SU-DHL-6 (cell line): ENCODE data around the gene SYT8.

Experiments
- CTCF ChIP-seq: fragments of 200-600 bp; sonication (generic); IDR thresholded peaks from one replicate; pipeline ENCODE4 v1.5.1; 2017; ENCODE audit warnings: antibody characterized with exemption, mild to moderate bottlenecking, low read length, moderate library complexity; ENCODE audit not compliant: insufficient read depth, poor library complexity, severe bottlenecking
- EZH2phosphoT487 ChIP-seq: fragments of 200-600 bp; sonication (generic), shearing (Covaris generic); conservative IDR thresholded peaks from 2 replicates; pipeline ENCODE4 v1.6.1; 2018; ENCODE audit warnings: mild to moderate bottlenecking, antibody characterized with exemption, low read length, moderate library complexity, mixed read lengths

- TF ChIP-seq EZH2phosphoT487 (no peak), CTCF (no peak)
Observed at GRCh38 chr11:1792461-1792860, 42.3 kb upstream of the SYT8 start.
